HEK293 (cell line): ENCODE data around the gene SOWAHD.

Source experiments
- EGR2 ChIP-seq: fragments of 450-650 bp; formaldehyde crosslinking; IDR thresholded peaks from 2 replicates; pipeline ENCODE4 v1.5.1; 2016; ENCODE audit warnings: low read depth, missing biosample characterization, missing genetic modification characterization
- PBX3 ChIP-seq: sonication (generic); formaldehyde crosslinking; IDR thresholded peaks from 2 replicates; pipeline ENCODE4 v1.8.1; 2022; ENCODE audit warnings: mild to moderate bottlenecking, moderate library complexity, missing genetic modification reagents
- ZBTB49 ChIP-seq: fragments of 450-650 bp; formaldehyde crosslinking; IDR thresholded peaks from 2 replicates; pipeline ENCODE4 v1.5.1; 2016; ENCODE audit warnings: missing biosample characterization, missing genetic modification characterization, low read depth
- ZBTB7A ChIP-seq: fragments of 450-650 bp; formaldehyde crosslinking; IDR thresholded peaks from 2 replicates; pipeline ENCODE4 v1.5.1; 2016; ENCODE audit warnings: low read depth, missing biosample characterization, missing genetic modification characterization
- ZEB2 ChIP-seq: fragments of 450-650 bp; formaldehyde crosslinking; IDR thresholded peaks from 2 replicates; pipeline ENCODE4 v1.5.1; 2016; ENCODE audit warnings: missing biosample characterization, missing genetic modification characterization
- ZNF121 ChIP-seq: fragments of 450-650 bp; formaldehyde crosslinking; IDR thresholded peaks from 2 replicates; pipeline ENCODE4 v1.5.1; 2016; ENCODE audit warnings: missing biosample characterization, missing genetic modification characterization
- ZNF23 ChIP-seq: fragments of 450-650 bp; formaldehyde crosslinking; IDR thresholded peaks from 2 replicates; pipeline ENCODE4 v1.5.1; 2016; ENCODE audit warnings: missing biosample characterization, missing genetic modification characterization, borderline replicate concordance
- ZNF24 ChIP-seq: fragments of 450-650 bp; formaldehyde crosslinking; IDR thresholded peaks from 2 replicates; pipeline ENCODE4 v1.5.1; 2016; ENCODE audit warnings: missing biosample characterization, missing genetic modification characterization
- ZNF549 ChIP-seq: fragments of 450-650 bp; IDR thresholded peaks from 2 replicates; pipeline ENCODE4 v1.5.1; 2018; ENCODE audit warnings: missing biosample characterization, missing genetic modification characterization, mild to moderate bottlenecking, inconsistent platforms, moderate library complexity
- ZNF639 ChIP-seq: fragments of 450-650 bp; formaldehyde crosslinking; IDR thresholded peaks from 2 replicates; pipeline ENCODE4 v1.5.1; 2016; ENCODE audit warnings: missing biosample characterization, missing genetic modification characterization
- ZNF768 ChIP-seq: fragments of 450-650 bp; formaldehyde crosslinking; IDR thresholded peaks from 2 replicates; pipeline ENCODE4 v1.5.1; 2018; ENCODE audit warnings: missing biosample characterization, mild to moderate bottlenecking, missing genetic modification characterization
- ZSCAN18 ChIP-seq: fragments of 450-650 bp; formaldehyde crosslinking; IDR thresholded peaks from 2 replicates; pipeline ENCODE4 v1.5.1; 2016; ENCODE audit warnings: missing biosample characterization, missing genetic modification characterization
- TF ChIP-seq, protein P1 (sequence below): fragments of 450-650 bp; formaldehyde crosslinking; IDR thresholded peaks from 2 replicates; pipeline ENCODE4 v1.5.1; 2016; ENCODE audit warnings: missing biosample characterization, missing genetic modification characterization
- TF ChIP-seq, protein P2 (sequence below): fragments of 450-650 bp; formaldehyde crosslinking; IDR thresholded peaks from 2 replicates; pipeline ENCODE4 v1.5.1; 2016; ENCODE audit warnings: missing biosample characterization, missing genetic modification characterization

DNA sequence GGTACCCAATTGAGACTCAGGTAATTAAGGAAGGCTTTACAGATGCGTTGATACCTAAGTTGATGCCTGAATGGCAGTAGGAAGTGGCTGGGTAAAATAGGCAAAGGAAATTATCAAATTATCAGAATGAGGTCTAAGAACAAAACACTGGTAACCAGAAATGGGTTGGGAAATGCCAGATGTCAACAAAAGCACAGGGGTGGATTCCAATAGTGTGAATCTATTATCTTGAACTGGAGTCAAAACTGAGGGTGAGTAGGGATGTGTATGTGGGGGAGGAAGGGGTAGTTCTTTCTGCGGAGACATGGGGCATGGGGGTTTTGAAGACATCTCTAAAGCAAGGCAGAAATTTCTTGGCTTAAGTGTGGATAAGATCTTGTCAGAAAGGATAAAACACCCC is 49.5 kb upstream of the SOWAHD start:
- TF ChIP-seq ZNF768 (no peak), PBX3 (CRISPR knock-in tag) (no peak), ZNF549 (no peak), ZNF23 (tag by site-specific recombination) (no peak), ZBTB49 (tag by site-specific recombination) (no peak), ZBTB7A (tag by site-specific recombination) (no peak), ZSCAN18 (no peak), ZNF24 (no peak), ZNF121 (tag by site-specific recombination) (no peak), ZNF639 (tag by site-specific recombination) (no peak), ZEB2 (tag by site-specific recombination) (no peak), EGR2 (no peak)
- TF ChIP-seq, protein P1, sequence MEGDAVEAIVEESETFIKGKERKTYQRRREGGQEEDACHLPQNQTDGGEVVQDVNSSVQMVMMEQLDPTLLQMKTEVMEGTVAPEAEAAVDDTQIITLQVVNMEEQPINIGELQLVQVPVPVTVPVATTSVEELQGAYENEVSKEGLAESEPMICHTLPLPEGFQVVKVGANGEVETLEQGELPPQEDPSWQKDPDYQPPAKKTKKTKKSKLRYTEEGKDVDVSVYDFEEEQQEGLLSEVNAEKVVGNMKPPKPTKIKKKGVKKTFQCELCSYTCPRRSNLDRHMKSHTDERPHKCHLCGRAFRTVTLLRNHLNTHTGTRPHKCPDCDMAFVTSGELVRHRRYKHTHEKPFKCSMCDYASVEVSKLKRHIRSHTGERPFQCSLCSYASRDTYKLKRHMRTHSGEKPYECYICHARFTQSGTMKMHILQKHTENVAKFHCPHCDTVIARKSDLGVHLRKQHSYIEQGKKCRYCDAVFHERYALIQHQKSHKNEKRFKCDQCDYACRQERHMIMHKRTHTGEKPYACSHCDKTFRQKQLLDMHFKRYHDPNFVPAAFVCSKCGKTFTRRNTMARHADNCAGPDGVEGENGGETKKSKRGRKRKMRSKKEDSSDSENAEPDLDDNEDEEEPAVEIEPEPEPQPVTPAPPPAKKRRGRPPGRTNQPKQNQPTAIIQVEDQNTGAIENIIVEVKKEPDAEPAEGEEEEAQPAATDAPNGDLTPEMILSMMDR, result no peak
- TF ChIP-seq, protein P2, sequence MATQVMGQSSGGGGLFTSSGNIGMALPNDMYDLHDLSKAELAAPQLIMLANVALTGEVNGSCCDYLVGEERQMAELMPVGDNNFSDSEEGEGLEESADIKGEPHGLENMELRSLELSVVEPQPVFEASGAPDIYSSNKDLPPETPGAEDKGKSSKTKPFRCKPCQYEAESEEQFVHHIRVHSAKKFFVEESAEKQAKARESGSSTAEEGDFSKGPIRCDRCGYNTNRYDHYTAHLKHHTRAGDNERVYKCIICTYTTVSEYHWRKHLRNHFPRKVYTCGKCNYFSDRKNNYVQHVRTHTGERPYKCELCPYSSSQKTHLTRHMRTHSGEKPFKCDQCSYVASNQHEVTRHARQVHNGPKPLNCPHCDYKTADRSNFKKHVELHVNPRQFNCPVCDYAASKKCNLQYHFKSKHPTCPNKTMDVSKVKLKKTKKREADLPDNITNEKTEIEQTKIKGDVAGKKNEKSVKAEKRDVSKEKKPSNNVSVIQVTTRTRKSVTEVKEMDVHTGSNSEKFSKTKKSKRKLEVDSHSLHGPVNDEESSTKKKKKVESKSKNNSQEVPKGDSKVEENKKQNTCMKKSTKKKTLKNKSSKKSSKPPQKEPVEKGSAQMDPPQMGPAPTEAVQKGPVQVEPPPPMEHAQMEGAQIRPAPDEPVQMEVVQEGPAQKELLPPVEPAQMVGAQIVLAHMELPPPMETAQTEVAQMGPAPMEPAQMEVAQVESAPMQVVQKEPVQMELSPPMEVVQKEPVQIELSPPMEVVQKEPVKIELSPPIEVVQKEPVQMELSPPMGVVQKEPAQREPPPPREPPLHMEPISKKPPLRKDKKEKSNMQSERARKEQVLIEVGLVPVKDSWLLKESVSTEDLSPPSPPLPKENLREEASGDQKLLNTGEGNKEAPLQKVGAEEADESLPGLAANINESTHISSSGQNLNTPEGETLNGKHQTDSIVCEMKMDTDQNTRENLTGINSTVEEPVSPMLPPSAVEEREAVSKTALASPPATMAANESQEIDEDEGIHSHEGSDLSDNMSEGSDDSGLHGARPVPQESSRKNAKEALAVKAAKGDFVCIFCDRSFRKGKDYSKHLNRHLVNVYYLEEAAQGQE (tag by site-specific recombination), result no peak
